HEK293 (cell line): ENCODE data around the gene PARD3.

Experiments used
- CTCF ChIA-PET: fragments of 350-600 bp; formaldehyde crosslinking; extraction: SDS; loops from one replicate; lab custom pipeline; 2021; ENCODE audit warnings: antibody characterized with exemption; lab: Yijun Ruan, JAX
- POLR2A ChIA-PET: fragments of 300-600 bp; formaldehyde crosslinking; extraction: SDS; loops from one replicate; lab custom pipeline; 2020; ENCODE audit warnings: antibody characterized with exemption, inconsistent platforms; lab: Yijun Ruan, JAX
- H3K27ac ChIP-seq: fragments of 200-500 bp; sonication (Bioruptor generic); 2 replicates; pipeline ENCODE4 v1.5.1; 2014; ENCODE audit warnings: low read depth, low read length, control low read depth, inconsistent platforms; ENCODE audit errors: extremely low read depth
- H3K36me3 ChIP-seq, 2 experiments: fragments of 200-500 bp in 1 of 2; sonication (Bioruptor generic) in 1 of 2; 1 replicate in 1 of 2; 2 replicates in 1 of 2; pipeline ENCODE4 v1.5.1; 2014 to 2017; ENCODE audit warnings: inconsistent platforms in 2 of 2, low read length in 2 of 2; ENCODE audit not compliant: control insufficient read depth in 2 of 2, insufficient read depth in 1 of 2
- H3K4me1 ChIP-seq: fragments of 200-500 bp; sonication (Bioruptor generic); 2 replicates; pipeline ENCODE4 v1.5.1; 2014; ENCODE audit warnings: mild to moderate bottlenecking, low read length, inconsistent platforms; ENCODE audit not compliant: control insufficient read depth, insufficient read depth
- H3K4me3 ChIP-seq: 2 replicates; pipeline ENCODE4 v1.5.1; 2011; ENCODE audit warnings: low read depth, mild to moderate bottlenecking, control low read depth, low read length, moderate library complexity
- H3K9me3 ChIP-seq: fragments of 200-500 bp; sonication (Bioruptor generic); 2 replicates; pipeline ENCODE4 v1.5.1; 2014; ENCODE audit warnings: low read depth, low read length, inconsistent platforms; ENCODE audit not compliant: control insufficient read depth, insufficient read depth
- BCL6B ChIP-seq: fragments of 450-650 bp; formaldehyde crosslinking; IDR thresholded peaks from 2 replicates; pipeline ENCODE4 v1.5.1; 2017; ENCODE audit warnings: missing biosample characterization, missing genetic modification characterization
- FEZF1 ChIP-seq: fragments of 450-650 bp; formaldehyde crosslinking; IDR thresholded peaks from 2 replicates; pipeline ENCODE4 v1.5.1; 2016; ENCODE audit warnings: missing biosample characterization, missing genetic modification characterization
- INSM2 ChIP-seq: fragments of 450-650 bp; formaldehyde crosslinking; IDR thresholded peaks from 2 replicates; pipeline ENCODE4 v1.5.1; 2016; ENCODE audit warnings: missing biosample characterization, missing genetic modification characterization
- KLF10 ChIP-seq: fragments of 450-650 bp; IDR thresholded peaks from 2 replicates; pipeline ENCODE4 v1.5.1; 2018; ENCODE audit warnings: missing biosample characterization, mild to moderate bottlenecking, missing genetic modification characterization
- PBX3 ChIP-seq: sonication (generic); formaldehyde crosslinking; IDR thresholded peaks from 2 replicates; pipeline ENCODE4 v1.8.1; 2022; ENCODE audit warnings: mild to moderate bottlenecking, moderate library complexity, missing genetic modification reagents
- SP3 ChIP-seq: fragments of 450-650 bp; formaldehyde crosslinking; IDR thresholded peaks from 2 replicates; pipeline ENCODE4 v1.5.1; 2016; ENCODE audit warnings: missing biosample characterization, missing genetic modification characterization
- TRIM28 ChIP-seq: IDR thresholded peaks from 2 replicates; pipeline ENCODE4 v1.6.1; 2011; ENCODE audit warnings: low read length, control low read depth, borderline replicate concordance
- ZBTB1 ChIP-seq: fragments of 450-650 bp; formaldehyde crosslinking; IDR thresholded peaks from 2 replicates; pipeline ENCODE4 v1.5.1; 2016; ENCODE audit warnings: missing biosample characterization, missing genetic modification characterization
- ZNF121 ChIP-seq: fragments of 450-650 bp; formaldehyde crosslinking; IDR thresholded peaks from 2 replicates; pipeline ENCODE4 v1.5.1; 2016; ENCODE audit warnings: missing biosample characterization, missing genetic modification characterization
- ZNF155 ChIP-seq: fragments of 450-650 bp; formaldehyde crosslinking; IDR thresholded peaks from 2 replicates; pipeline ENCODE4 v1.5.1; 2016; ENCODE audit warnings: missing biosample characterization, missing genetic modification characterization
- ZNF26 ChIP-seq: fragments of 450-650 bp; formaldehyde crosslinking; IDR thresholded peaks from 2 replicates; pipeline ENCODE4 v1.5.1; 2016; ENCODE audit warnings: missing biosample characterization, missing genetic modification characterization
- ZNF280D ChIP-seq: fragments of 450-650 bp; formaldehyde crosslinking; IDR thresholded peaks from 2 replicates; pipeline ENCODE4 v1.5.1; 2016; ENCODE audit warnings: missing biosample characterization, missing genetic modification characterization
- ZNF311 ChIP-seq: fragments of 450-650 bp; formaldehyde crosslinking; IDR thresholded peaks from 2 replicates; pipeline ENCODE4 v1.5.1; 2017; ENCODE audit warnings: missing biosample characterization, missing genetic modification characterization, borderline replicate concordance
- ZNF350 ChIP-seq: fragments of 450-650 bp; formaldehyde crosslinking; IDR thresholded peaks from 2 replicates; pipeline ENCODE4 v1.5.0; 2017; ENCODE audit warnings: missing biosample characterization, mild to moderate bottlenecking, missing genetic modification characterization
- ZNF354C ChIP-seq: fragments of 450-650 bp; formaldehyde crosslinking; IDR thresholded peaks from 2 replicates; pipeline ENCODE4 v1.5.1; 2016; ENCODE audit warnings: missing biosample characterization, missing genetic modification characterization, low read depth, borderline replicate concordance
- ZNF529 ChIP-seq: fragments of 450-650 bp; formaldehyde crosslinking; IDR thresholded peaks from 2 replicates; pipeline ENCODE4 v1.5.1; 2017; ENCODE audit warnings: missing genetic modification characterization, missing biosample characterization; ENCODE audit not compliant: insufficient replicate concordance
- ZNF560 ChIP-seq: fragments of 450-650 bp; formaldehyde crosslinking; IDR thresholded peaks from 2 replicates; pipeline ENCODE4 v1.5.1; 2017; ENCODE audit warnings: missing biosample characterization, missing genetic modification characterization, borderline replicate concordance
- ZNF645 ChIP-seq: fragments of 450-650 bp; formaldehyde crosslinking; IDR thresholded peaks from 2 replicates; pipeline ENCODE4; 2016; ENCODE audit warnings: missing biosample characterization, missing genetic modification characterization
- ZNF776 ChIP-seq: fragments of 450-650 bp; formaldehyde crosslinking; IDR thresholded peaks from 2 replicates; pipeline ENCODE4 v1.5.0; 2017; ENCODE audit warnings: missing biosample characterization, missing genetic modification characterization, borderline replicate concordance
- ZSCAN18 ChIP-seq: fragments of 450-650 bp; formaldehyde crosslinking; IDR thresholded peaks from 2 replicates; pipeline ENCODE4 v1.5.1; 2016; ENCODE audit warnings: missing biosample characterization, missing genetic modification characterization

The PARD3 gene

GRCh38 chr10:34480345-34480744, 334.8 kb downstream of the PARD3 start:
- POLR2A ChIA-PET: interaction anchor here (0.6 kb wide), 1 partner anchor 123 kb away, joined by 3 read pairs; no protein-coding TSS in a partner anchor
- no peak overlapping the region for H3K27ac ChIP-seq
- no peaks in the 10 kb centered on the region for H3K4me1 ChIP-seq
- CTCF ChIA-PET: no interaction called here
- no peaks in the 10 kb centered on the region; a peak in 1 of 3 replicates for H3K36me3 ChIP-seq
- TF ChIP-seq ZNF26 (tag by site-specific recombination): no peak
- no peak for TF ChIP-seq ZNF280D (tag by site-specific recombination)
- no peak for TF ChIP-seq ZNF645 (tag by site-specific recombination)
- TF ChIP-seq INSM2 (tag by site-specific recombination): no peak
- no peak for TF ChIP-seq ZNF121 (tag by site-specific recombination)
- TF ChIP-seq ZNF354C (tag by site-specific recombination): no peak
- TF ChIP-seq ZNF155 (tag by site-specific recombination): no peak
- TF ChIP-seq SP3: no peak
- TF ChIP-seq ZNF560: no peak
- no peak for TF ChIP-seq ZSCAN18 (tag by site-specific recombination)
- H3K9me3 ChIP-seq: no peaks in the 10 kb centered on the region
- H3K4me3 ChIP-seq: no peak overlapping the region

GRCh38 chr10:34479520-34480179, 335.4 kb downstream of the PARD3 start:
- CTCF ChIA-PET: no interaction called here
- TF ChIP-seq ZNF311 (tag by site-specific recombination) (no peak), ZBTB1 (tag by site-specific recombination) (no peak), PBX3 (CRISPR knock-in tag) (no peak), ZNF529 (tag by site-specific recombination) (no peak), ZSCAN18 (tag by site-specific recombination) (no peak), ZNF350 (tag by site-specific recombination) (no peak), ZNF776 (tag by site-specific recombination) (no peak), TRIM28 (no peak), FEZF1 (no peak), BCL6B (no peak), KLF10 (tag by site-specific recombination) (no peak)
- Histone ChIP-seq H3K9me3 (no peaks in the 10 kb centered on the region), H3K36me3 (no peaks in the 10 kb centered on the region; a peak in 1 of 3 replicates), H3K4me1 (no peaks in the 10 kb centered on the region; the same call in 1 of the 2 replicates), H3K4me3 (no peak overlapping the region), H3K27ac (no peak overlapping the region)
- POLR2A ChIA-PET: no interaction called here
